ENCODE results near the gene ARHGAP26. TPM values are rescaled to one million over a fixed set of nuclear protein-coding genes. Genes with fewer than 3 reads are reported as not detected.

ARHGAP26 gene
- total and polyA plus RNA-seq, 4 donors: 5.4 to 52.3 (median 30.4) TPM

DNA sequence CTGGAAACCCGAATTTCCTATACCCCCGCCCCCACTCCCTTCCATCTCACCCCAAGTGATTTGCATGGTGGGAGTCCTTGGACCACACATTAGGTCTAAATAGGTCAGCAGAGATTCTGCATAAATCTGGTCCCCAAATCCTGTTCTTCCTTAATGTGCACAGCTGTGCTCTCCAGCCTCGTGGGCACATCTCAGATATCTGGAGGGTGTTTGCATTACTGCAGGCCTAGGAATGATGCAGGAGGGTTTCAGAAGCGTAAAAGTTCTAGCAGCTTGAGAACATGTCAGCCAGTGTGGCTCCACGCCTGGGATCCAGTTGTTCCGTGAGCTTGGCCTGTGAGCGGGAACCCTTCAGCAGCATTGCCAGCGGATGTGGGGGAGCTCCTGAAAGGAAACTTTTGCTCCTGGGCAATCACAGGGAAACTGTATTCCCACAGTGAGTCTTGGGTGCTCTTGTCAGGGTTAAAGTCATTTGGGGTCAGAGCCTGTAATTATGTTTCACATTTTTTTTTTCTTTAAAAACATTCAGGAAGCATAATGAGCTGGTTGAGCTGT, 12.9 kb downstream of the ARHGAP26 start:
- Histone ChIP-seq H3K4me1 (ENCODE audit: control insufficient read depth in 5 of 5, insufficient read depth in 5 of 5, low read length in 5 of 5) (peaks cover 5 to 57% (median 14%) of the 10 kb centered on the region in 5 donors), H3K9ac (ENCODE audit: insufficient read depth in 1 of 2, low read length in 2 of 2) (no peak overlapping the region), H3K27ac (ENCODE audit: low read depth in 1 of 2, low read length in 1 of 2) (peak overlapping the region in 1 of 2 donors; percentile 10), H3K36me3 (ENCODE audit: control insufficient read depth in 4 of 4, insufficient read depth in 4 of 4, low read length in 4 of 4) (no peaks in the 10 kb centered on the region), H3K27me3 (ENCODE audit: control insufficient read depth in 3 of 3, insufficient read depth in 3 of 3, low read length in 2 of 3) (no peaks in the 10 kb centered on the region), H3K9me3 (ENCODE audit: control insufficient read depth in 4 of 4, insufficient read depth in 3 of 4, low read length in 3 of 4) (no peaks in the 10 kb centered on the region), H3K4me3 (no peak overlapping the region)
- ATAC-seq (ENCODE audit: insufficient read depth, low FRiP score): no peak
- 82 to 88% methylated on average over 8 of the region's 8 CpGs for WGBS, 2 donors
- DNase-seq: peak in 1 of 3 donors; percentile 40
- TF ChIP-seq CTCF (IDR thresholded peaks at IDR 0.05; ENCODE audit: control extremely low read depth, extremely low read depth): no peak

GRCh38 chr5:142783601-142784341, 13.6 kb downstream of the ARHGAP26 start:
- Histone ChIP-seq H3K27me3 (ENCODE audit: control insufficient read depth in 3 of 3, insufficient read depth in 3 of 3, low read length in 2 of 3) (no peaks in the 10 kb centered on the region), H3K36me3 (ENCODE audit: control insufficient read depth in 4 of 4, insufficient read depth in 4 of 4, low read length in 4 of 4) (no peaks in the 10 kb centered on the region), H3K4me3 (no peak overlapping the region), H3K9ac (ENCODE audit: insufficient read depth in 1 of 2, low read length in 2 of 2) (no peak overlapping the region), H3K27ac (ENCODE audit: low read depth in 1 of 2, low read length in 1 of 2) (peak overlapping the region; percentile 9 to 55), H3K9me3 (ENCODE audit: control insufficient read depth in 4 of 4, insufficient read depth in 3 of 4, low read length in 3 of 4) (no peaks in the 10 kb centered on the region), H3K4me1 (ENCODE audit: control insufficient read depth in 5 of 5, insufficient read depth in 5 of 5, low read length in 5 of 5) (peaks cover 5 to 50% (median 14%) of the 10 kb centered on the region in 5 donors)
- TF ChIP-seq CTCF (IDR thresholded peaks at IDR 0.05; ENCODE audit: control extremely low read depth, extremely low read depth): no peak
- 52 to 67% methylated on average over 9 of the region's 9 CpGs for WGBS, 2 donors
- peak in 1 of 3 donors; percentile 34 for DNase-seq
- ATAC-seq (ENCODE audit: insufficient read depth, low FRiP score): no peak

DNA sequence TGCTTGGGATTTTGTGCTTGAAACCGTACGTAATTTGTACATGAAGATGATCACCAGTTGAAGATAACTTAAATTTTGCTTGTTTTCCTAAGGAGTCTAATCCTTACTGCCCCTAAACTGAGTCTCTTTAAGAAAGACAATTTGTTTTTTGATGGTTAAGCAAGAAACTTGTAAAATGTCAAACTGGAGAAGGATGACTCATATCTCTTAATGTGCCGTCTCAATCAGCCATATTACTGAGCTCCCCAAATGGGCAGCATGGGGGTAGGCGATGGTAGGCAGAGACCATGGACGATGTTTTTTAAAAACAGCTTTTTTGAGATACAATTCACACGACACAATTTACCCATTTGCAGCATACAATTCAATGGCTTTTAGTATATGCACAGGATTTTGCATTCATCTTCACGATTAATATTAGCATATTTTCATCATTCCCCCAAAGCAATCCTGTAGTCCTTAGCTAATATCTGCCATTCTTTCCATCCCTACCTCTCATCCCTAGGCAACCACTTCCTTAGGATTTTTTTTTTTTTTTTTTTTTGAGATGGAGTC, 14.3 kb downstream of the ARHGAP26 start:
- no peak for ATAC-seq (ENCODE audit: insufficient read depth, low FRiP score)
- H3K4me3 ChIP-seq: no peak overlapping the region
- no peak for DNase-seq
- no peak overlapping the region for H3K9ac ChIP-seq (ENCODE audit: insufficient read depth in 1 of 2, low read length in 2 of 2)
- H3K4me1 ChIP-seq (ENCODE audit: control insufficient read depth in 5 of 5, insufficient read depth in 5 of 5, low read length in 5 of 5): peaks cover 3 to 48% (median 11%) of the 10 kb centered on the region in 5 donors
- H3K9me3 ChIP-seq (ENCODE audit: control insufficient read depth in 4 of 4, insufficient read depth in 3 of 4, low read length in 3 of 4): no peaks in the 10 kb centered on the region
- WGBS, 2 donors: 86 to 90% methylated on average over 7 of the region's 7 CpGs
- TF ChIP-seq CTCF (IDR thresholded peaks at IDR 0.05; ENCODE audit: control extremely low read depth, extremely low read depth): no peak
- no peaks in the 10 kb centered on the region for H3K36me3 ChIP-seq (ENCODE audit: control insufficient read depth in 4 of 4, insufficient read depth in 4 of 4, low read length in 4 of 4)
- peak overlapping the region in 1 of 2 donors; percentile 9 for H3K27ac ChIP-seq (ENCODE audit: low read depth in 1 of 2, low read length in 1 of 2)
- no peaks in the 10 kb centered on the region for H3K27me3 ChIP-seq (ENCODE audit: control insufficient read depth in 3 of 3, insufficient read depth in 3 of 3, low read length in 2 of 3)

All from lung (tissue), 12 donors.